ENCODE data around the gene LSM14B. TPM values are rescaled to one million over a fixed set of nuclear protein-coding genes. Genes with fewer than 3 reads are reported as not detected.

The LSM14B gene
- total RNA-seq, 1 experiment from 2014 or later = 72.5 TPM

GRCh38 chr20:62182469-62183425 is 60.5 kb downstream of the LSM14B start, which contains the start of gene MTG2:
Gene MTG2 (plus strand): TSS chr20:62183028. CDS start chr20:62193421, 10,393 bp downstream.
- TF ChIP-seq CTCF (conservative IDR thresholded peaks at IDR 0.05; ENCODE audit: low read depth, low read length) = no peak
- TF ChIP-seq EZH2 (IDR thresholded peaks at IDR 0.05; ENCODE audit: borderline replicate concordance, low read depth, low read length, poor library complexity, severe bottlenecking) = no peak
- no peaks in the 10 kb centered on the region for H3K9me3 ChIP-seq (ENCODE audit: low read depth, low read length, poor library complexity, severe bottlenecking)
- peaks cover 10% of the 10 kb centered on the region for H3K36me3 ChIP-seq (ENCODE audit: insufficient read depth, low read length, poor library complexity, severe bottlenecking)
- BruUV-seq (replicated peaks) = TSS peak; percentile 88
- peak within 1 kb of the TSS; percentile 72 for H3K4me3 ChIP-seq (ENCODE audit: low read depth, low read length, poor library complexity, severe bottlenecking)
- intact Hi-C loops (cut with micrococcal nuclease; ENCODE audit: unreplicated experiment) = no loop called here
- DNase-seq (ENCODE audit: low spot score) = peak; percentile 98
- no peaks in the 10 kb centered on the region for H3K27me3 ChIP-seq (replicated peaks; ENCODE audit: insufficient read depth, low read depth, low read length, poor library complexity)
- POLR2A ChIA-PET (ENCODE audit: low non-redundant PET) = interaction anchor here (0.6 kb wide), 1 partner anchor 446 kb away, joined by 9 read pairs; no protein-coding TSS in a partner anchor
- peaks cover 4% of the 10 kb centered on the region for H3K4me1 ChIP-seq (ENCODE audit: insufficient read depth, low read length, poor library complexity, severe bottlenecking)
- CTCF ChIA-PET = no interaction called here
- H3K27ac ChIP-seq (ENCODE audit: low read depth, low read length, poor library complexity, severe bottlenecking) = peak within 1 kb of the TSS; percentile 92

DNA sequence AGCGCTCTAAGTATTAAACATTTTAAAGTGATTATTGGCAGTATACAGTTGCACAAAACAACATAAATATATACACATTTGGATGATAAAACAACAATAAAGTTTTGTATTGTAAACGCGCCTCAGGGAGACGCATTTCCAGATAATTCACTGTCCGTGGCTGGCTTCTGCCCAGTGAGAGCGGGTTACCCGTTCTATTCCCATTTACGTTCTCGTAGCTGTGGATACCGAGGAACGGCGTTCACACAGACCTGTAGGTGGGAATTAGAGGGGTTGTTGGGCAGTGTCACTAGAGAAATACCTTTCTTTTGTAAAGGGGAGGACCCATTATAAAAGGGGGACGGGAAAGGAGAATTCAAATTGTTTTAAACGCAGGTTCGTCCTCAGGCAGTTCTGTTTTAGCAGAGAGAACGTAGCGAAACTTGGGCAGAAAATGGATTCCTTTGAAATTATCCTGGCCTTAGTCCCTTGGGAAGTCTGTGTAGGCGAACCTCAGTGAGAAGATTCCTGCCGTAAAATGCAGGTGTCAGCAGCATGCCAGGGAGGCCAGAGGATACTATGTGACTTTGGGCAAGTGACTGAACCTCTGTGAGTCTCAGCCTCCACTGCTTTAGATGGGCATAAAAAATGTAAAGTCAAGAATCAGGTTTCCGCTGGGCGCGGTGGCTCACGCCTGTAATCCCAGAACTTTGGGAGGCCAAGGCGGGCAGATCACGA is 61.3 kb downstream of the LSM14B start:
- Histone ChIP-seq H3K4me1 (ENCODE audit: insufficient read depth, low read length, poor library complexity, severe bottlenecking) (peaks cover 4% of the 10 kb centered on the region), H3K36me3 (ENCODE audit: insufficient read depth, low read length, poor library complexity, severe bottlenecking) (peaks cover 10% of the 10 kb centered on the region), H3K9me3 (ENCODE audit: low read depth, low read length, poor library complexity, severe bottlenecking) (no peaks in the 10 kb centered on the region), H3K4me3 (ENCODE audit: low read depth, low read length, poor library complexity, severe bottlenecking) (peak overlapping the region; percentile 72), H3K27ac (ENCODE audit: low read depth, low read length, poor library complexity, severe bottlenecking) (peak overlapping the region; percentile 92), H3K27me3 (replicated peaks; ENCODE audit: insufficient read depth, low read depth, low read length, poor library complexity) (no peaks in the 10 kb centered on the region)
- POLR2A ChIA-PET (ENCODE audit: low non-redundant PET) = no interaction called here
- BruUV-seq (replicated peaks) = no TSS peak
- intact Hi-C loops (cut with micrococcal nuclease; ENCODE audit: unreplicated experiment) = no loop called here
- CTCF ChIA-PET = no interaction called here
- TF ChIP-seq CTCF (conservative IDR thresholded peaks at IDR 0.05; ENCODE audit: low read depth, low read length) = no peak
- TF ChIP-seq EZH2 (IDR thresholded peaks at IDR 0.05; ENCODE audit: borderline replicate concordance, low read depth, low read length, poor library complexity, severe bottlenecking) = no peak
- no peak for DNase-seq (ENCODE audit: low spot score)

Other genes starting within 250 kb of the LSM14B start
- 32.7 and 37.0 TPM in 2 replicates for gene TAF4, start 56.6 kb upstream of the LSM14B start, total RNA-seq (2021)
- gene PSMA7, start 20.9 kb downstream of the LSM14B start, total RNA-seq (2021) = 555 and 593 TPM in 2 replicates
- 34.7 and 39.6 TPM in 2 replicates for gene SS18L1, start 21.3 kb downstream of the LSM14B start, total RNA-seq (2021)
- gene MTG2, start 60.6 kb downstream of the LSM14B start, total RNA-seq (2021) = 40.9 and 48.1 TPM in 2 replicates
- gene HRH3, start 97.8 kb downstream of the LSM14B start, total RNA-seq (2021) = 0.22 TPM in 1 of 2 replicates, not detected in the other
- 26.3 and 32.1 TPM in 2 replicates for gene OSBPL2, start 116.0 kb downstream of the LSM14B start, total RNA-seq (2021)
- 218 and 252 TPM in 2 replicates for gene ADRM1, start 180.5 kb downstream of the LSM14B start, total RNA-seq (2021)
- gene LAMA5, start 244.8 kb downstream of the LSM14B start, total RNA-seq (2021) = 4.2 and 13.2 TPM in 2 replicates